ENCODE data around the gene C10orf120.

The C10orf120 gene

DNA sequence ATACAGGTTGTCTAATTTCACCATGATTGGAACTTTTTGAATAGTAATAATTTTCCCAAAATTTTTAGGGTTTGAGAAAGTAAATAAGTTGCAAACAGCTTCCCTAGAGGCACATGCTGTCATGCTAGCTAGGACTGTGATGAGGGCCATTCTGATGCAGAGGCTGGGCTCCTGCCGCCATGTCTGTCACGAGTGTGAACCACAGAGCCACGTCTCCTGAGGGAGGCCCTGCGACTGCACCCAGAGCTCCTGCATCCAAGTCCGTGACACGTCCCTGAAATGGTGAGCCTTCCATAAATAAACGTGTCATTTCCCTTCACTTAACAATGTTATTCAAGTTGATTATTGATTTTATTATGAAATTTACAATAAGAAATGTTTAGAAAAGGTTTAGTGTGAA, 40.0 kb downstream of the C10orf120 start:
- no peak for DNase-seq

- DNase-seq: no peak
Measured at GRCh38 chr10:122659126-122659525, 40.5 kb downstream of the C10orf120 start.

- no peak for DNase-seq
Measured at GRCh38 chr10:122658356-122659049, 41.1 kb downstream of the C10orf120 start.

DNA sequence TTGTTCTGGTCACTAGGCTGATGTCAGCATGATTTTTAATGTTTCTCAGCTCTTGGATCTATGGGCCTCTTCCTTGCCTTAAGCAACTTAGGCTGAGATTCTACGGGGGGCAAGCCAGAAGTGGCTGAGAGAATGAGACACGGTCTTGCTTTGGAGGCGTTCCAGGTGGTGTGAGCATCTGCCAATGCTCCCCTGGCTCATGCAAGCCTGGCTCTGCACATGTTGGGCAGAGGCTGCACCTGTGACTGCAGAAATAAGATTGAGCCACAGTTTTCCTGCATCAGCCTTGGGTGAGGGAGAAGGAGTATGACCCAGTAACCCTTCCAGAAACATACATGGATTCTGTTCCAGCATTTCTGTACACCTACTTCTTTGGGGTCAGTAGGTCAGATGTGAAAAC, 41.9 kb downstream of the C10orf120 start:
- peak in 1 of 2 experiments; percentile 24 for DNase-seq

GRCh38 chr10:122657255-122657654, 42.4 kb downstream of the C10orf120 start:
- no peak for DNase-seq

GRCh38 chr10:122656741-122657140, 42.9 kb downstream of the C10orf120 start:
- DNase-seq: no peak

DNA sequence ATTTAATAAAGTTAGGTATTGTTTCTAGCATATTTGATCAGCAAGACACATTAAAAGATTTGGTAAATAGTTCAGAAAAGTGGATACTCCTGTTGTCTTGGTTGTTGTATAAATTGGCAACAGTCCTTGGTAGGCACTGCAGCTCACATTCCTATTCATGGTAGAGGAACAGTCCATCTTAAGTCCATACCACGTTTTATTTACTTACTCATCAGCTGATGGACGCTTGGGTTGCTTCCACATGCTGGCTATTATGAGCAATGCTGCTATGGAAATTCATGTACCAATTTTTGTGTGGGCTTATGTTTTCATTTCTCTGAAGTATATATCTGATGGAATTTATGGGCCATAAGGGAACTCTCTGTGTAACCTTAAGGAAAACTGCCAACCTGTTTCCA, 43.3 kb downstream of the C10orf120 start:
- DNase-seq: no peak

DNA sequence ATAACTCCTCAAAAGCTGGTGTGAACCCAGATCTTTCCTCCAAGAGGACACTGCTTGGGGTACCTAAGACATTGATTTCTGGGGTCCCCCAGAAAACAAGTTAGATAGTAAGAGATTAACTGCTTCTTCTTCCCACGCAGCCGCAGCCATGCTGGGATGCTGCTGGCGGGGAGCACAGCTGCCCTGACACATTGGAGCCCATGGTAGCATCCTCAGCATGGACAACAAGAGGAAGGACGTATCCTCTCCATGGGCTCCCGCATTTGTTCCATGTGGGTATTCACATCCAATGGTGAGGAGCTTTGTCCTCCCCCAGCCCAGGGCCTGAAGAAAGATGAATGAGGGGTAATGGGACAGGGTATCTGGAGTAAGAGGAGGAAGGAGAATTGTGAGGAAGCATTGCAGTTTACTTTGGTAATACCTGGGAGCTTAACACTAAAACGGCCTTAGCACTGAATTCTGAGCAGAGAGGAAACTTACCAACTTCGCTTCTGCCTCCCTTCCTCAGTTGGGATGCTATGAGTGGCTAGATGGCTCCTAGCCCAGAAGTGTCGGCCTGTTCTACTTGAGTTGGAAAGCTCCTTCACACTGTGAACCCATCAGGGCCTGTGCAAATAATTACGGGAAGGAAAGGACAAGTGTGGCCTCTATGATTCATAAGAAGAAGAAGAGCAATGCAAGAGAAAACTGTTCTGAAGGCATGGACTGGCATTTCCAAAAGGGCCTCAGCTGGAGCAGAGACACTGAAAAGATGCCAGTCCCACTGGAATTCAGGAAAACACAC, 43.9 kb downstream of the C10orf120 start:
- DNase-seq: no peak

DNA sequence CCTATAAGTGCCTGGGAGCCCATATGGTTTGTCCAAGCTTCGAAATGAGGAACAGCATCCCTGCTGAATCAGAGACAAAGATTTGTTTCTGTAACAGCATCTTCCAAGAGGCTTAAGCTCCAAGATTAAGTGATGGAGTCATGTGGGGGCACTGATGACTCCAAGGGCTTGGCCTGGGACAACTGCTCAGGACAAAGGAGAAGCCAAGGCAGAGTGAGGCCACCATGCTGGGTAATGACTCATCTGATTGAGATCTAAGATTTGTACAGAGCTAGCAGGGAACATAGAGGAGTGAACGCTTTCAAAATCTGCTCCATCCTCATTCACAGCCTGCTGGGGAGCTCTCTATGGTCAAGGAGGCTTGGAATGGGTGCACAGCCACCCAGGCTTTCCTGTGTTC, 49.3 kb downstream of the C10orf120 start:
- no peak for DNase-seq

DNA sequence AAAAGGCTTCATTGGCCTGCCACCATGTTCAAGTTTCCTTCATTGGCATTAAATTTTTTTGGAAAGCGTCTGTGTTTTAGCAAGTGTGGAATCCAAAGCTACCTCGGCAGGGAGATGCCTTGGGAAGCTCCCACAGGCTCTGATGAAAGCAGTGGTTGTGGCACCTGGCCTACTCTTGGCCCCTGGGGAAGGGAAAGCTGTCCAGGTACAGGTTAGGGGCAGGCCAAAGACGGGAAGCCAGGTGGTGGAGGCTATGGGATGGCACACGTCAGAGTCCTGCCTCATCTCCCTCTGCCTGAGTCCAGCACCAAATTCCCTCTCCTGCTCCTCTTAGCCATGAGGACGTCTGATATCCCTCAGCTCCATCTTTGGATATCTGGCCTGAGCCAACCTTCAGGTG, 49.7 kb downstream of the C10orf120 start:
- DNase-seq: no peak

GRCh38 chr10:122648599-122649428, 50.8 kb downstream of the C10orf120 start:
- peak in 1 of 2 experiments; percentile 35 for DNase-seq

All from NCI-H524 (cell line).